ENCODE results near the gene DCP1B.
"Not testable (repeated sequence)": the region's sequence is repeated elsewhere in the genome, so short reads cannot be mapped to it uniquely, and the experiment has no call there.

Gene DCP1B

DNA sequence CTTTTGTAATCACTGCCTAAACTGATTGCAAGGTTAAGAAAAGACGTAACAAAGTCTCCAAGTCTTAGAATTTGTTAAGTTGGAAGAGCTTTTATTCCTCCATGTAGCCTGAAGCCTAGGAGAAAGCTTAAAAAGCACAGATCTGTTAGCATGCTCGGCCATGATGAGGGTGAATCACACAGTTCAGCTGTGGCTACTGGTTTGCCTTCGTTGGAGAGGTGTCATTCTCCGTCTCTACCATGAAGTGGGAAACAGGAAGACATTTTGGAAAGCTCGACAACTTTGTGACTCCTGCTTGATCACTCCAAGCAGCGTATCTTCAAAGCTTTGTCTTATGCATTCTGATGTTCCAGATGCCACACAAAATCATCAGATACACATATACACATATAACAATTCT is 27.1 kb downstream of the DCP1B start:
- no peak for DNase-seq (ENCODE audit: low read depth, low spot score)

DNA sequence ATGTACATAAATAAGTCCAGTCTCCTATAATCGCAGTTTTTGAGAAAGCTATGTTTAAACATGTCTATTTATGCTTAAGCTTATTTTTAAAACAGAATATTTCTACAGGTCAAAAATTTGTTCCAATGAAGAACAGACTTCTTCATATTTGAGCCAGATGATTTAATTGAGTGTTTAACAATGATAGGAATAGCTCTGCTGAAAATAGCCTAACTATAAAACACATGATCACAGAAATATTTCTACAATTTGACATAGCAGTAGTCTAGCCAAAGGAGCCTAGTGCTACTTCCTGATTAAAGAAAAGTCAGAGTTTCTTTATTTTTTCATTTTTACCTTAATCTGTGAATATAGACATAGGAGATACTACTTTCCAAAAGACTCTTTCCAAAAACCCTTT is 29.4 kb downstream of the DCP1B start:
- no peak for DNase-seq (ENCODE audit: low read depth, low spot score)

DNA sequence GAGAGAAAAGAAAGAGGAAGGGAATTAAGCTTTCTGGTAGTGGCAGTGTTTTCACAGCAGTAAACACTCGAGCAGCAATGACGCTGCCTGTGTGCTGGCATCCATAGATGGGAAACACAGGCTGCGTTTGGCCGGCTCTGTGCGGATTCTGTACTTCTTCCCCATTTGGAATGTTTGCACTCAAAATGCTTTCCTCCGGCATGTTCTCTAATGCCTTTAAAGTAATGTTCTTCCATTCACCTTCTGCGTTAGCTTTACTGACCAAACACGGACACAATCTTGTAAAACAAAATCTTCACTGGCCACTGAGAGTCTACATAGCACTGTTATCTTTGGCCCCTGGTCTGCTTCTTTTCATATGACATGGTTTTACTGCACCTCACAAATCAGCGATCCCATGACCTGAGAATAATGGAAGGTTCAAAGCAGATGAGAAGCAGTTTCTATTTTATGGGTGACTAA is 31.4 kb downstream of the DCP1B start:
- DNase-seq (ENCODE audit: low read depth, low spot score) = peak; percentile 49

DNA sequence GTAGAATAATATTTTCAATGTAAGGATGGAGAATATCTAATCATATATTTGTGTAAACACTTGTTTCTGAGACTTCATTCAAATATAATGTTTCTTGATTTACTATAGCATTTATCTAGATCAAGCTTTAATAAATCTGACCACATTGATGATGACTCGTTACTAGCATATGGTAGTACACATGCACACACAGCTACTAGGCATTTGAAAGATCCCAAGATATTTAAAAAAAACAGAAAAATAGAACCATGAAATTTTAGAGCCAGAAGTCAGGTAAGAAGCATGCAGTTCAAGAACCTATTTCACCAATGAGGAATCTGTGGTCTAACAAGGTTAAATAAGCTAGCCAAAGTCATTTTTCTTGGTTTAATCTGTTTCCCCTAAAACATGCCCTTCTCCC is 32.0 kb downstream of the DCP1B start:
- no peak for DNase-seq (ENCODE audit: low read depth, low spot score)

DNA sequence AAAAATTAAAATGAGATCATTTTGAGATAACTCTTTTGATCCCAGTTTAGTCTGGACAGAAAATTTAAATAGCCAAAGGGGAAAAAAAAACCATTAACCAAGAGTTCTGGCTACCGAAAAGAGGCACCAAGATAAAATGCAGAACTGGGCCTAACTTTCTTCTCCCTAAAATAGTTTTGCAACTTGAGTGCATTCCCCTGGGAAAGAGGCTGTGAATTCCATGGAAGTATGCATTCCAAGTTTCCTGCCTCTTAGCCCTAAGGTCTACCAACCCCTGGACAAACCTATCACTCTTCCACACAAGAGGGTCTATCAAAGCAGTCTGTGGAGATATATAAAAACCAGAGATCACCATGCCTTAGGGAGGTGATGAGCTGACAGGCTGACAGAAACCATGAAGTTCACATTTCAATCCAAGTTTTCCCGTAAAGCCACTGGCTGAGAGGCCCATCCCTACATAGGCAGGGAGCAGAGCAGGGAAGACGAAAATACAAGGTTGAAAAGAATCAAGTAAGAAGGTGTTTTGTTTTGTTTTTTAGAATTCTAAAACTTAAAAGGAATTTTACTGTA is 33.8 kb downstream of the DCP1B start:
- peak; percentile 27 for DNase-seq (ENCODE audit: low read depth, low spot score)

DNA sequence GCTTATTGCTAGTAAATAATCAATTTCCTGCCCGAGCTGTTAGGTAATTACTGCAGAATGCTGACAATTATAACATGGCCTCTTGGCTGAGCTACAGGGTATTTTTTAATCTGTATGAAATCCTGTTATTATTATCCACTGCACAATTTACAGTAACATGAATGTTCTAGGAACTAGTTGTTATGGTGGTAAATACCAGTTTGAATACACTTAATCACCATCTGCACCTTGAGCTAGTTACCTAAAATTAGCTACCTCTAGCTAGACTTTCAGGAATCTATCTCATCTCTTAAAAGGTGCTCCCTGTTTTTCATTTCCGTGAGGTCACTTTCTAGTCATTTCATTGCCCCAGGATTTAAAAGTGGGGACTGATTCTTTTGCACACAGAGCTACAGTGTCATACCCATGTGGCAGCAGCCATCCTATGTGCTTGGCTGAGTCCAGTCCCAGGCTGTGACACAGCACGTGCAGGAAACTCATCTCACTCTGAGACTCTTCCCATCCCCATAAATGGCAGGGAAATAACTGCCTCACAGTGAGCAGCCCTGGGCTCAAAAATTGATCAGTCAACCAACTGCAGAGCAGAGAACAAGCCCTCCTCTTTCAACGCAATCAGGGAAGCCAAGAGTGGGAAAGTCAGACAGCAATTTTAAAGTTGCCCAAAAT is 37.6 kb downstream of the DCP1B start:
- no peak for DNase-seq (ENCODE audit: low read depth, low spot score)

DNA sequence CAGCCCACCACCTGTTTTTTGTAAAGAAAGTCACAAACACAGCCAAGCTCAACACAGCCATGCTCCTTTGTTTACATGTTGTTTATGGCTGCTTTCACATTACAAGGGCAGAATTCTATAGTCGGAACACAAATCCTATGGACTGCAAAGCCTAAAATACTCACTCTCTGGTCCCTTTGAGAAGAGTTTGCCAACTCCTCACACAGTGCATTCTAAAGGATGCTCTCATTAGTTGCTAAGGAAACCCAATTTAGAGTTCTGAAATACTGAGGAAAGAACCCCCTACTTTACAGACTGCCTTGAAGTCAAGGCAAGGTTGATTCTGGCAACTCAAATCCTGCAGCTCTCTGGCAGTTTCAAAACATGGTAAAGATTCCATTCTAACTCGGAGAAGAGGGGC is 38.3 kb downstream of the DCP1B start:
- no peak for DNase-seq (ENCODE audit: low read depth, low spot score)

DNA sequence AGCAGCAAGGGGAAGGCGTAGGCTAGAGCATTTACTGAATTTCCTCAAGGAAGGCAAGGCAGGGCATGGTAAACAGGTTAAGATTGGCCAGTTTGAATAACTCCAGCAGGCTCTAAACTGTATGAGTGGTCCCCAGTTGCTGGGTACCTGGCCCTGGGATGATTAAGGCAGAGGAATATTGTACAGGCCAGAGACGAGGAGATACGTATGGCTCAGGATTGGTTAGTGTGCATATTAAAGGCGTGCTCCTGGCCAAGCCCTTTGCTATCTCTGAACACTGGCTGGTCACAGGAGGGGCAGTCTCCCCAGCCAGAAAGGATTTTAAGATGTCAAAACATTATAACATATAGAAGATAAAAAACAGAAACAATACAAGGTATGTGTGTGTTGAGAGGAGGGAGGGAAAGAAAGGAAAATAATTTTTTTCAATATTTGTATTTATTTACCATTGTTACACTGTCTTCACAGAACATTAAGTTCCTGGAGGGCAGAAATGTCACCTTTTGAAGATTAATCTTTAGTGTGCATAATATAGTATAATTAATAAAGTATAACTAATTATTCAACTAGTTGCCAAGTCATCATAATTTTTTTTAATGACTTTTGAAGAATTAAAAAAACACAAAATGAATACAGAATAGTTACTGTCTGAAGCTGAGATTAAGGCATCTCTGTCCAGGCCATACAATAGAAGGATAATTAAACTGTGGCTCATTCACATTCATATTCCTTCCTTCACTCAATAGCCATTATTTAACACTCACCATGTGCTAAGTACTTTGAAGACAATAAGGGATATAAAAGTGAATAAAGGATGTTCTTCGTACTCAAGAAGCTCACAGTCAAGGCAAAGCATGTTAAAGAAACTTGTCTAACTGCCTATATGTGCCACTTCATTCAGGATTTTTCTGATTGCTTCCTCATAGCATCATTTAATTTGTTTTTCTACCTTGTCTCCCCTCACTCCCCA is 41.9 kb downstream of the DCP1B start:
- DNase-seq (ENCODE audit: low read depth, low spot score) = no peak

DNA sequence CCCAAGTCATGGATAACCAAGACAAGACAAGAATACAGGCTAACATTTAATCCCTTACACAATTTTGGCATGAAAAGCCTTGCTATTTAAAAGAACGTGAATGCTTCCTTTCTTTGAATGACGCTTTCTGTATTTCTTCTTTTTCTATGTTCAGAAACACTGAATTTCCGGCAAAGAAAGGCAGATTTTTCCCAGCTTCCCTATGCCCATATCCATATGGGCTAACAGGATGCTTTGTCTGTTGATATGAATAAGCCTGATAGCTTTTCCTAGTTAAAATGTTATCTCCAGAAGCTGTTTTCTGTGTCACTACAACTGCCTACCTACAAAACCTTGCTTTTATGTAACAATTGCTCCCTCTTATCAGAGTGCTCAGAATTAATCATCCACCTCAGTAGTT is 47.5 kb downstream of the DCP1B start:
- DNase-seq (ENCODE audit: low read depth, low spot score) = no peak

DNA sequence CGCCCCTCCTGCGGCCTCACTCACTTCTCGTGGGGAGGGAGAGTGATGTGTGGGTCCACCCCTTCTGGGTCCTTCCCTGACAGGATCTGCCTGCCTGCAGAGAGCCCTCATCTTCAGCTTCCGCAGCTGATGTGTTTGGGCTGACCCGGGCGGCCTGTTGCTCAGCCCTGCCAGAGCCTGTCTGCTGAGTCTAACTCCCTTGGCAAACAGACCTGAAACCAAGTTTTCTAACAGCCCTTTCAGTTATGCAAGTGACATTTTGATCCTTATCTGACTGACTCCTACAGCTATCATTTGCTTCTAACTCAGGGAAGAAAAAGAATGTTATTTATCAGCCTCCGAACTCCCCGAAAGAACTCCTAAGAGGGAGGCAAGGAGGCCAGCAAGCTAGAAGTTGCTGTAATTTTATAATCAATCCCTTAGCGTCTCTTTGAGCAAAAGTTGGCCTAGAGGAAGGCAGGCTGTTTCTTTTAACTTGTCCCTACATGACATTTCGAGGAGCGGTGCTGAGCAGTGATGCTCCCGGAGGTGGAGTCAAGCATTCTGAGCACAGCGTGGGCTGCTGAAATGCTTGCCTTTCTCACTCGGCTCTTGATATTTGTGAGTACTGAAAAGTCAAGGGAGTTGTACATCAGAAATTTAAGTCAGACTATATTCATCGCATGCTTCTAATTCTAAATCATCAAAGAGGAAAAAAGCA is 54.3 kb downstream of the DCP1B start:
- no peak for DNase-seq (ENCODE audit: low read depth, low spot score)

DNA sequence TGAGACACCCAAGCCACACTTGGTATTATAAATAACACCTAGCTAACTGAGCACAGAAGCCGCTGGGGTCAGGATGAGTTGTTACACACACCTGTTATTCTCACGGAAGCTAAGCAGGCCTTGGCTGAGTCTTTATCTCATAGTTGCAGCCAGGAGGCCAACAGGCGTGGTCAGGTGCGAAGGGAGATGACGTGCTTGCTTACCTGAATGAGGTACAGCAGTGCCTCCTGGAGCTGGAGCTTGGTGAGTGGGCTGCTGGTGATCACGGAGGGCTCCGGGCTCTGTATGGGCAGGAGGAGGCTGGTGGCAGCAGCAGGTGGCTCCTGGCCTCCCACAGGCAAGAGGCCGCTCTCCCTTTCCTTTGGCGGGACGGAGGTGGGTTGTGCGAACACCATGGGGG is 55.4 kb downstream of the DCP1B start:
- no peak for DNase-seq (ENCODE audit: low read depth, low spot score)

DNA sequence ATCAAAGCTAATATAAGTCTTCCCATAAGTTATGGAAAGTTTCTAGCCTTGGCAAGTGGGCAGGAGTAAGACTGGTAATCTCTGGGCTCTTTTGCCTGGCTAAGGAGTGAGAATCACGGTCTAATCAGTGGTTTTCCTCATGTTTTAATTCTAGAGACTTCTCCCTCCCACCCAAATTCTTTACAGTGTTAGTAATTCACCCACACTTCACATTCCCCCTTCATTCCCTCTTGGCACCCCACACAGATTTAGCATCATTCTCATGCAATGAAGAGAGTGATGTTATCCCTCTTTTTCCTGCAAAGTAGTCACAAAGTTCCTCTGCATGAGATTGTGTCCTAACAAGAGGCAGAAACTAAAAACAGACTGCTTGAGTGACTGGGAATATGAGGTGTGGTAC is 57.2 kb downstream of the DCP1B start:
- DNase-seq (ENCODE audit: low read depth, low spot score) = no peak

DNA sequence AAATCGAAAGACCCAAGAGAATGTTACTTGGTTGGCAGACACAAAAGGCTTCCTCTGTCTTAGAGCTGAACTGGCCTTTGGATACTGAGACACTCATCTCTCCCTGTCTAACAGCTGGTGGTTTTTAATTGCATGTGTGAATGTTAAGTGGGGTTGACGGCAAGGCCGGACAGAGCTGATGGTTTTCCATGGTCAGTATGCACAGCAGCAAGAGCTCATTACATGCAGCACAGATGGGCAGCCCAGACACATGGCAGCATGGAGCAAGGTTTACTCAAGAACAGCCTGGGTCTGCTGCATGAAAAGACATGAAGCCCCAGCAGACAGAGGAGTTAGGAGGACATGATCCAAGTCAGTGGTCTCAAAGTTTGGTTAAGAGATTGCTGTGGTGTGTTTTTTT is 58.0 kb downstream of the DCP1B start:
- DNase-seq (ENCODE audit: low read depth, low spot score) = no peak

DNA sequence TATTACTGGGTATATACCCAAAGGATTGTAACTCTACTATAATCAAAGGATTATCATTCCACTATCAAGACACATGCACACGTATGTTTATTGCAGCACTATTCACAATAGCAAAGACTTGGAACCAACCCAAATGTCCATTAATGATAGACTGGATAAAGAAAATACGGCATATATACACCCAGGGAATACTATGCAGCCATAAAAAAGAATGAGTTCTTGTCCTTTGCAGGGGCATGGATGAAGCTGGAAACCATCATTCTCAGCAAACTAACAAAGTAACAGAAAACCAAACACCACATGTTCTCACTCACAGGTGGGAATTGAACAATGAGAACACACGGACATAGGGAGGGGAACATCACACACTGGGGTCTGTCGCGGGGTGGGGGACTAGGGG is 58.8 kb downstream of the DCP1B start:
- DNase-seq (ENCODE audit: low read depth, low spot score) = not testable (repeated sequence)

DNA sequence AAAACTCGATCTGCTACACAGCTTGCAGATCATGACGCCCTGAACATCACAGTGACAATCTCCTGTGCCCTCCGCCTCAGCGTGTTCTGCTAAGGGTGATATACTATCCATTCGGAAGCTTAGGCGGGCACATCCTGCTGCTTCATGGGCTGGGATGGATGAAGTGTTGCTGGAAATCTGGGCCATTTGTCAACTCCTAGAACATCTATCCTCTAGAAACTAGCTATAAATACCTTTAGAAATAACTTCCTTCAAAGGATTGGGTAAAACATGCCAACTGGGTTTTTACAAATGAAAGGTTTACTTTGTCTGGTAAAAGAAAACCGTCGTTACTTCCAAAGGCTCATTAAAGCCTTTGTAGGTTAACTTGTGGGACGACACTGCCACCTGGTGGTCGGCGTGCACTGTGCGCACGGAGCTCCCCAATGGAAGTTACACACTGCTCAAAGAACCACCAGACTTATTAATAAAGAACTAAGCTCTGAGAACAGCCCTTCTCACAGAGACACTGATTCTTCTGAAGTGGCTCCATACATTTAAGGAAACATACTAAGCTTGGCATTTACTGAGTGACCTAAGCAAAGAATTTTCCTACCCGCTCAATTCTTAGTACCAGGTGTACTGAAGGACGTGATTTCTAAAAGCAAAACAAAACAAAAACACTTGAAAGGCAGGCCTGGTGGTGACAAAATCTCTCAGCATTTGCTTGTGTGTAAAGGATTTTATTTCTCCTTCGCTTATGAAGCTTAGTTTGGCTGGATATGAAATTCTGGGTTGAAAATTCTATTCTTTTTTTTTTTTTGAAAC is 64.3 kb downstream of the DCP1B start:
- DNase-seq (ENCODE audit: low read depth, low spot score) = peak; percentile 80

DNA sequence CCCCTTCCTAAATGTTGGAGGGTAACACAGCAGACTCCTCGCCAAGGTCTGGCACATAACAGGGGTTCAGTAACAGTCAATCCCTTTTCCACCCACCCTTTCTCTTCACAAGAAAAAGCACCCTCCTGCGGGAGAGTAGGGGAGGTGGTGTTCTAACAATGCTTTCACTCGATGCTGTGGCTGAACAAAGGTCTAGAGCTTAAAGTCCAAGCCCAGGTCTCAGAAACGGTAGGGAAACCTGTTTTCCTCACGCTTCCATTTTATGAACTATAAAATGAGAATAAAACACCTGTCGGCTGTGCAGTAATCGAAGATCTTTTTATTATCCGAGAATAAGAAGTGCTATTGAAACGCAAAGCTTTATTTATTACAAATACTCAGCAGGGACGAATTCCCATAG is 64.9 kb downstream of the DCP1B start:
- DNase-seq (ENCODE audit: low read depth, low spot score) = no peak

DNA sequence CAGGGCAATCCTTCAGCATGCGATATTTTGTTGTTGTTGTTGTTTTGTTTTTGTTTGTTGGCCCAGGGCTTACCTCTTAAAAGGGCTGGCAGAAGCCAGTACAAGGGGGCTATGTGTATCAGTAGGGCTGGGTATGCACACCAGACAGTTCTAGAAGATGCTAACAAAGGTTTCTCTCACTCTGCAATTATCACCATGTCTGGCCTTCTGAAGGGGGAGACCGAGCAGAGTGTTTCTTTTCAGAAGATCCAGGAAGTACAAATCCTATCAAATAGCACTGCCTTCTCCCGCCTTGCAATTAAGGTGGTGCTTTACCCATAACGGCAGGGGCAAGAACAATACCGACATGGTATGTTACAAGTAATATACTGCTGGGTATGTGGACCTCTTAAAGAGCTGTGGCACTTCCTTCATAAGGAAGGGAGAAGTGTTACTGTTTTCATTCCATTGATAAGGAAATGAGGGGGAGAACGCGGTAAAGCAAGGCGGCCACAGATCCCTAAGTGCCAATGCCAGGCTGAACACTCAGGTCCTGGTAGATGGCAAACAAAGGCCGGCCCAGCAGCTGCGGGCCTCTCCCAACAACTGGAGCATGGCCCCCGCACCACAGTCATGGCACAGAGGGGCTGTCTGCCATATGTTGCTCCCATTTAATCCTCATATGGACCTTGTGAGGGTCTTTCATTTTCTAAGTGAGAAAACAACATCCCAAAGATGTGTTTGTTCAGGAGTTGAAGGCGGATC is 66.6 kb downstream of the DCP1B start:
- DNase-seq (ENCODE audit: low read depth, low spot score) = no peak

DNA sequence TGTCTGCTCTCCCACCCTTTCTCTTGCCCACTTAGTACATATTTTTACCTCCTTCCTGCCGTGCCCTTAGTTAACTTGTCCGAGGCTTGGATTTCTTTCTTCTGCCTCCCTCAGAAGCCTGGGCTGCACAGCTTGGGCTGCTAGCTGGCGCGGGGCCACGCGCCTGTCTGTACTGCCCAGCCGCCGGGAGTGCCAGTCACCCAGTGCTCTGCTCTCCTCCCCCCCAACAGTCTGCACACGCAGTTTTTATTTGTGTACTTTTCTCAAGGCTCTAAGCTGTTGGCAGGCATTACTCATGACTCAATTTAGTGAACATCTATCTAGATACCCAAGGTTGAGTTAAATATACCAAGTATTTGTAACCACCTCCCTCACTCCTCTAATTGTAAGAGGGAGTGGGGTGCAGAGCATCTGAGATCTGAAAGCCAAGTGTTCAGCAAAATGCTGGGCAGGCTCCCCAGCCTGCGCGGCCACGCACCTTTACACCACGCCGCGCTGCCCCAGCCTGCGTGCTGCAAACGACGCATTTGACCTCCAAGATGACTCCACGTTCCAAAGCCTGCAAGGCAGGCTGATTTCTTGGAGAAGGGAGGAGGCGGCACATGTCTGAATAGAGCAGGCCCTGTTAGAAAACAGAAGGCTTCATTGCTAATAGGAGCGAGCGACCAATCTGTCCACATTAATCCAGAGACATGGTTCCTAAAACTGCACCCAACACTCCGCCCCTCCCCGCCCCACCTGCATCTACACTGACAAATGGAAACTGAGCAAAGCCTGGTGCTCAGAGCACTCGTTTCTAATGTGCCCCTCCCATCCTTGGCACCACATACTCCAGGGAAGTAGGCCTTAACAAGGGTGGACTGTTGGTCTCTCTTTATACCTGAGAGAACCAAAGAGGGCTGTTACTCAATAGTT is 67.6 kb downstream of the DCP1B start:
- no peak for DNase-seq (ENCODE audit: low read depth, low spot score)

DNA sequence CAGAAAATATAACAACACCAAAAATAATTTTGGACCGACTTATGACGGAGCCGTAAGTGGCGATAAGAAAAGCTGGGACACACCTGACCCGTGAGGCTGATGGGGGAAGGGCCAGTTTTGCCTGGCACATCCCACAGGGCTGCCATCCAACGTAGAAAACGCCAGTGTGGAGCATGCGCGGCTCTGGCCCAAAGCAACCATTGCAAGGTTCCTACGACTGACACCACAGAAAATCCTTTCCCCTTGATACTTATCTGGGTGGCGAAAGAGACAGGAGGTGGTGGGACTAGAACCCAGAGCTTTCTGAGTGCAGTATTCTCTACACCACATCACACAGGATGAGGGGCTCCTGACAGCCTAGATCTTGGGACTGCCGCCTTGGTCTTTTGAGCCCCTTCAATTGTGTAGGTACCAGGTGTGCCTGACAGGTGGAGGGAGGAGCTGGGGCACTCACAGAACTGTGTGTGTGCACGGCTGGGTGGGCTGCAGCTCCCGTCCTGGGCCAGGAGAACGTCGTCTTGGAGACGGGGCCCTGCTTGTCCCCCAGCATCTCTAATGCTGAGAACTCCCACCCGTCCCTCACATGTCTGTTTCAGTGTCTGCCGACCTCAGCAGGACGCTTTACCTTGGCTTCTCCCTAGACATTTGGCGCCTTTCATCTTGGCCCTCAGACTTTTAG is 68.4 kb downstream of the DCP1B start:
- no peak for DNase-seq (ENCODE audit: low read depth, low spot score)

Measured in ELF-1 (cell line).